Endothelial cell (in vitro differentiated cells): ENCODE data around the gene RPS6KL1. TPM values are rescaled to one million over a fixed set of nuclear protein-coding genes. Genes with fewer than 3 reads are reported as not detected.

Experiments
- DNase-seq: peaks from one replicate; pipeline ENCODE4 v3.0.0; 2021; ENCODE audit warnings: low spot score
- H3K27ac Mint-ChIP-seq: one replicate; pipeline ENCODE4 v1.8.0; 2021; ENCODE audit warnings: mixed read lengths, inconsistent platforms; ENCODE audit not compliant: unreplicated experiment
- H3K27me3 Mint-ChIP-seq: one replicate; pipeline ENCODE4 v1.8.0; 2021; ENCODE audit warnings: mild to moderate bottlenecking, moderate library complexity, mixed read lengths, inconsistent platforms; ENCODE audit not compliant: unreplicated experiment
- H3K36me3 Mint-ChIP-seq: one replicate; pipeline ENCODE4 v1.8.0; 2021; ENCODE audit warnings: mild to moderate bottlenecking, low read depth, mixed read lengths, inconsistent platforms; ENCODE audit not compliant: unreplicated experiment
- H3K4me1 Mint-ChIP-seq: one replicate; pipeline ENCODE4 v1.8.0; 2021; ENCODE audit warnings: mild to moderate bottlenecking, mixed read lengths, inconsistent platforms; ENCODE audit not compliant: unreplicated experiment
- H3K4me3 Mint-ChIP-seq: one replicate; pipeline ENCODE4 v1.8.0; 2021; ENCODE audit warnings: mild to moderate bottlenecking, mixed read lengths, inconsistent platforms; ENCODE audit not compliant: unreplicated experiment
- H3K9me3 Mint-ChIP-seq: one replicate; pipeline ENCODE4 v1.8.0; 2021; ENCODE audit warnings: mixed read lengths, inconsistent platforms; ENCODE audit not compliant: unreplicated experiment
- total RNA-seq: library from RNA; stranded (reverse); fragmentation: NEBNext Ultra II Directional; extraction: Animal tissue kit (Norgen Biotek cat#: 25700); gene quantifications from one replicate; pipeline ENCODE4 v1.2.1, GENCODE V29; 2021; ENCODE audit not compliant: unreplicated experiment
- TF ChIP-seq, protein P1 (sequence below): fragments of 200-600 bp; sonication (generic); IDR thresholded peaks from one replicate; pipeline ENCODE4 v1.5.0; 2021; ENCODE audit warnings: antibody characterized with exemption; ENCODE audit not compliant: unreplicated experiment

The RPS6KL1 gene
- total RNA-seq, 1 donor from 2014 or later: 2.3 TPM

DNA sequence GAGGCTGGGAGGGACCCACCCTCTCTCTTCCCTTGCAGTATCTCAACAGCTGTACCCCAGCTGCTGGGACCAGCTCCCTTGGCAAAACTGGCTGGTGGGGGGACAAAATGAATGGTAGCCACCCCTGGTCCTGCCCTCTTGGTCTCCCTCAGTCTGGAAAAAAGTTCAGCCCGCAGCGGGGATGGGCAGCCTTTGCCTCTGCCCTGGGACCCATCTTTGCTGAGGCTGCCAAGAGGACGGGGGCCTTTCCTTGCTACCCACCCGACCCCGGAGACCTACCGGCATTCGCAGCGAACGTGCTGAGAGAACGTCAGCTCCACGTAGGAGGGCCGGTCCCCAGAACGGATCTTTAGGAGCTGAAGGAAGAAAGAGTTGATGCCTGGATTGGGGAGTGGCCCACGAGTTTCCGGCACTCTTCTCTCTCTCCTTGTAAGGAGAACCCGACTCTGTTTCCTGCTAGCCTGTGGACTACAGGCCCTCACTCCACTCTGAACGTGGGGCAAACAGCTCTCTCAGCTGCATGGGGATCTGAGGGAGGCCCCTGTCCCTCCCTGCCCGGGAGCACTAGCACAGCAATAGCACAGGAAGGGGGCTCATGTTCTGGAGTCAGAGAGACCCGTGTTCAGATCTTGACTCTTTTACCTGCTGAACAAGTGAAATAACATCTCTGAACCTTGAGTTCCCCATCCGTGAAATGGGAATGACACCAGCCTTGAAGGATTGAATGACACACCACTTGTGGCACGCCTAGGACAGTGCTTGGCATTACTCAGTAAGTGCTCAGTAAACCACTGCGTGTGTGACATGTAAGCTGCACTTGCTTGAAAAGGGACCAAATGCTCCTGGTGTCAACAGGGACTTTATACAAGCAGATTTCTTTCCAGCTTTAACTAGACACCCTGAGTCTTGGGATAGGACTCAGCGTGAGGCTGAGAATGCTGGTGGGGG, 25.4 kb upstream of the RPS6KL1 start:
- peaks cover 4% of the 10 kb centered on the region for H3K36me3 Mint-ChIP-seq
- no peak overlapping the region for H3K4me3 Mint-ChIP-seq
- DNase-seq: no peak
- H3K27ac Mint-ChIP-seq: no peak overlapping the region
- peaks cover 3% of the 10 kb centered on the region for H3K4me1 Mint-ChIP-seq
- peaks cover 9% of the 10 kb centered on the region for H3K27me3 Mint-ChIP-seq
- H3K9me3 Mint-ChIP-seq: no peaks in the 10 kb centered on the region
- TF ChIP-seq, protein P1, sequence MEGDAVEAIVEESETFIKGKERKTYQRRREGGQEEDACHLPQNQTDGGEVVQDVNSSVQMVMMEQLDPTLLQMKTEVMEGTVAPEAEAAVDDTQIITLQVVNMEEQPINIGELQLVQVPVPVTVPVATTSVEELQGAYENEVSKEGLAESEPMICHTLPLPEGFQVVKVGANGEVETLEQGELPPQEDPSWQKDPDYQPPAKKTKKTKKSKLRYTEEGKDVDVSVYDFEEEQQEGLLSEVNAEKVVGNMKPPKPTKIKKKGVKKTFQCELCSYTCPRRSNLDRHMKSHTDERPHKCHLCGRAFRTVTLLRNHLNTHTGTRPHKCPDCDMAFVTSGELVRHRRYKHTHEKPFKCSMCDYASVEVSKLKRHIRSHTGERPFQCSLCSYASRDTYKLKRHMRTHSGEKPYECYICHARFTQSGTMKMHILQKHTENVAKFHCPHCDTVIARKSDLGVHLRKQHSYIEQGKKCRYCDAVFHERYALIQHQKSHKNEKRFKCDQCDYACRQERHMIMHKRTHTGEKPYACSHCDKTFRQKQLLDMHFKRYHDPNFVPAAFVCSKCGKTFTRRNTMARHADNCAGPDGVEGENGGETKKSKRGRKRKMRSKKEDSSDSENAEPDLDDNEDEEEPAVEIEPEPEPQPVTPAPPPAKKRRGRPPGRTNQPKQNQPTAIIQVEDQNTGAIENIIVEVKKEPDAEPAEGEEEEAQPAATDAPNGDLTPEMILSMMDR: no peak

DNA sequence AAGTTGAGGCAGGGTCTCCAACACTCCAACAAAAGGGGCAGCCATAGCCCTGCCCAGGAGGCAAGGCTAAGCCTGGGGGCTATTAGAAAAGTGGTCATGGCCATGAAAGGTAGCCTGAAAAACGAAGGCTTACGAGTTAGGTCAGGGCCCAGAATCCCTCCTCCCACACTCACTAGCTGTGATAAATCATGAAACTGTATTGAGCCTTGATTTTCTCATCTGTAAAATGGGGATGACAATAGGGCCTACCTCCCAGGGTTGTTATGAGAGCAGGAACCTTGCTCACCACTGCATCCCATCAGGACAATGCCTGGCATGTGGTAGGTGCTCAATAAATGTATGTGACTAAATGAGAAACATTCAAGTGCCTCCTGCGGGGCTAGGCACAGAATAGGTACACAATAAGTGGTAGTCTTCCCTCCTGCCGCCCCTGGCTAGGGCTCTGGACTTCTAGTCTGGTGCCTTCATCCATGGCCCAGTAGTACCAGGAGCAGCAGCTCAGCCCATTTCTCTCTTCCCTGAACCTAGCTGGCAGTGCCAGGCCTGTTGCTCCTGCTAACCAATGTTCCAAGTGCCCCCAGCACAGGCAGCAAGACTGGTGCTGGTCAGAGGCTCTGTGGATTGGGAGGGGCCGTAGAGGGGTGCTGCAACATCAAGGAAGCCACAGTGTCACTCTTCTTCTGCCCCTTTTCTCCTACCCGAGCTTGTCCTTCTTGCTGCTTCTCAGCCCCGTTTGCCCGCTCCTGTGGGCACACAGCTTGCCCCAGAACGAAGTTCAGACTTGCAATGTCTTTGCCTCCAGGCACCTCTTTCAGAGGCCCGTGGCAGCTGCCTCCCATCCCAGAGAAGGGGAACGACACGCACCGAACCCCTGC, 24.5 kb upstream of the RPS6KL1 start:
- peaks cover 4% of the 10 kb centered on the region for H3K36me3 Mint-ChIP-seq
- peaks cover 5% of the 10 kb centered on the region for H3K27me3 Mint-ChIP-seq
- no peak for DNase-seq
- TF ChIP-seq, protein P1: no peak
- no peaks in the 10 kb centered on the region for H3K9me3 Mint-ChIP-seq
- H3K4me3 Mint-ChIP-seq: no peak overlapping the region
- no peak overlapping the region for H3K27ac Mint-ChIP-seq
- peaks cover 3% of the 10 kb centered on the region for H3K4me1 Mint-ChIP-seq

DNA sequence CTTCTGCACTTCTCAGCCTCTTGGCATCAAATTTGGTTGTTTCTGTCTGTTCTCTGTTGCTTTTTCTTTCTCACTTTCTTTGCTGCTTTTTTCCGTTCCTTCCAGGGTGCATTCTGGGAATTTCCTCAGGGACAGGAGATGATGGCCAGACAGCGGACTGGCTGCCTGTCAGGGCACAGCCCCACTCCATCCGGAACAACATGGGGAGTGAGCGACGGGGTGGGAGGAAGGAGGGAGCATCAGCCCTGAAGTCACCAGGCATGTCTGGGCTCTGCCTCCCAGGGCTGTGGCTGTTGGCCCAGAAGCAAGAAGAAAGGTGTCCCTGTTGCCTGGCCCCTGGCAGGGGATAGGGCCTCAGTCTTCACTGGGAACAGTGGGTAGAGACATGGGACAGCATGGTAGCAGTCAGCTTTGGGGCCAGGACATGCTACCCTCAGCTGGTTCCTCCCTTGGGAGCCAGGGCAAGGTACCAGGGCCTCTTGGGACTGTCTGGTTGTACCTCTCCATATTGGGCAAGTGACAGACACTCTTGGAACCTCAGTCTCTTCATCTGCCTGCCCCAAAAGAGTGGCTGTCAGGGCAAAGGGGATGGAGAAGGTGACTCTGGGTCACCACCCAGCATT, 23.7 kb upstream of the RPS6KL1 start:
- no peak overlapping the region for H3K4me3 Mint-ChIP-seq
- H3K4me1 Mint-ChIP-seq: peaks cover 3% of the 10 kb centered on the region
- TF ChIP-seq, protein P1: peak; percentile 35
- DNase-seq: no peak
- H3K27ac Mint-ChIP-seq: no peak overlapping the region
- H3K9me3 Mint-ChIP-seq: no peaks in the 10 kb centered on the region
- H3K36me3 Mint-ChIP-seq: peaks cover 4% of the 10 kb centered on the region
- H3K27me3 Mint-ChIP-seq: peaks cover 4% of the 10 kb centered on the region

GRCh38 chr14:74945852-74946658, 23.0 kb upstream of the RPS6KL1 start:
- H3K36me3 Mint-ChIP-seq: peaks cover 4% of the 10 kb centered on the region
- TF ChIP-seq, protein P1: peak; percentile 77
- peaks cover 3% of the 10 kb centered on the region for H3K4me1 Mint-ChIP-seq
- no peaks in the 10 kb centered on the region for H3K9me3 Mint-ChIP-seq
- peak; percentile 91 for DNase-seq
- no peak overlapping the region for H3K27ac Mint-ChIP-seq
- H3K4me3 Mint-ChIP-seq: no peak overlapping the region
- peaks cover 4% of the 10 kb centered on the region for H3K27me3 Mint-ChIP-seq
